Thymus (tissue), 11 donors: ENCODE measurements around the gene ATP6V1F. TPM values are rescaled to one million over a fixed set of nuclear protein-coding genes. Genes with fewer than 3 reads are reported as not detected.

ENCODE experiments used
- DNase-seq, 9 donors: peaks; one replicate each; pipeline ENCODE4 v3.0.0-alpha.2; 2013; ENCODE audit warnings: low spot score in 9 of 9, low read depth in 6 of 9, missing footprints in 1 of 9
- H3K27ac ChIP-seq, 2 donors: one replicate each; pipeline ENCODE4 v1.5.1; 2013; ENCODE audit warnings: control low read depth in 1 of 2, low read depth in 1 of 2, low read length in 1 of 2, mild to moderate bottlenecking in 1 of 2, moderate library complexity in 1 of 2
- H3K27me3 ChIP-seq, 2 donors: one replicate each; pipeline ENCODE4 v1.5.1; 2013; ENCODE audit warnings: low read length in 1 of 2; ENCODE audit not compliant: control insufficient read depth in 2 of 2, insufficient read depth in 1 of 2
- H3K36me3 ChIP-seq, 2 donors: one replicate each; pipeline ENCODE4 v1.5.1; 2013; ENCODE audit warnings: low read length in 1 of 2, mild to moderate bottlenecking in 1 of 2, moderate library complexity in 1 of 2; ENCODE audit not compliant: control insufficient read depth in 2 of 2, insufficient read depth in 2 of 2
- H3K4me1 ChIP-seq, 2 donors: one replicate each; pipeline ENCODE4 v1.5.1; 2013; ENCODE audit warnings: low read length in 2 of 2; ENCODE audit not compliant: control insufficient read depth in 2 of 2, insufficient read depth in 2 of 2
- H3K4me3 ChIP-seq, 2 donors: one replicate each; pipeline ENCODE4 v1.5.1; 2013; ENCODE audit warnings: low read length in 2 of 2, control low read depth in 1 of 2, mild to moderate bottlenecking in 1 of 2
- H3K9me3 ChIP-seq, 2 donors: one replicate each; pipeline ENCODE4 v1.5.1; 2013; ENCODE audit warnings: low read length in 1 of 2, mild to moderate bottlenecking in 1 of 2; ENCODE audit not compliant: control insufficient read depth in 2 of 2, insufficient read depth in 1 of 2
- WGBS: extraction: QIAGEN DNeasy Blood & Tissue Kit; methylation state at CpG from one replicate; pipeline ENCODE4 v1.1.7; 2013; 5-methylcytosine and 5-hydroxymethylcytosine counted together
- polyA plus RNA-seq: library from polyadenylated mRNA; stranded (reverse); fragments of 200-250 nt; gene quantifications from one replicate; pipeline ENCODE4 v1.2.3, GENCODE V29; 2013
- total RNA-seq: library from RNA; stranded (reverse); fragments of 120-200 nt; gene quantifications from one replicate; pipeline ENCODE4 v1.2.4, GENCODE V29; 2013
- donor health status: healthy.

ATP6V1F gene
- total and polyA plus RNA-seq, 2 donors: 107 to 192 TPM

DNA sequence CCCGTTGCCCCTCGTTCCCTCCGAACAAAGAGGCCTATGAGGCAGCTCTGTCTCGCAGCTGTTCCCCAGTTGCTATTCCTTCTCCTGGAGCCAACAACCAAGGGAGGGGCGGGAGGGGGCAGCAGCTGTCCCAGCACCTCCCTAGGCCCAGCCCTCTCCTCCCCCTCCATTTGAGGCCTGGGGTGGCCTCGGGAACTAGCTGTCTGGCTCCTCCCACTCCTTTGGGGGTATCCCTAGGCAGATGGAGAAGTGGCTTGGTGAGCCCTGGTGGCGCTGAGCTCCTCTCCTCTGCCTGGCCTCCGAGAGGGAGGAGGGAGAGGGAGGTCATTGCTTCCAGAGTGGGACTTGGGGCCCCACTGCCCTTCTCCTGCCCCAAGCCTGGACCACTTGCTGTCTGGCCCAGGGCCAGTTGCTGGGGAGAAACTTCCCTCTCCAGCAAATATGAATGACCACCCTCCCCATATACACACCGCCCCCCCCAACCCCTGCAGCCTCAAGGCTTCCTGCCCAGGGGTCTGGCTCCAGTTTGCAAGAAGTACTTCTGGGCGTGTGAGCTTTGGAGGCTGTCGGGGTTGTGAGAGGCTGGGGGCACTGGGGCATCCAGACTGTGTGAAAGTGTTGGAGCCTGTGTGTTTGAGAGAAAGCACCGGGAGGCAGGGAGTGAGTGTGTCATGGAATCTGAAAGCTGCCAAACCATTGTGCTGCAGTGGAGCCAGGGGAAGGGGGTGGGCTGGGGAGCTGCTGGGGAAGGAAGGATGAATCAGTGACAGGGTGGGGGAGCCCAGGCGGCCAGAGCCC is 29.3 kb upstream of the ATP6V1F start:
- peaks cover 2 to 34% of the 10 kb centered on the region in 2 donors for H3K4me1 ChIP-seq
- peak in 1 of 9 donors; percentile 10 for DNase-seq
- no peak overlapping the region for H3K4me3 ChIP-seq
- H3K27me3 ChIP-seq: peaks cover 40 to 66% of the 10 kb centered on the region in 2 donors
- no peaks in the 10 kb centered on the region for H3K36me3 ChIP-seq
- WGBS: 36% methylated on average over 13 of the region's 13 CpGs
- H3K9me3 ChIP-seq: peaks cover 0 to 5% of the 10 kb centered on the region in 2 donors
- no peak overlapping the region for H3K27ac ChIP-seq

DNA sequence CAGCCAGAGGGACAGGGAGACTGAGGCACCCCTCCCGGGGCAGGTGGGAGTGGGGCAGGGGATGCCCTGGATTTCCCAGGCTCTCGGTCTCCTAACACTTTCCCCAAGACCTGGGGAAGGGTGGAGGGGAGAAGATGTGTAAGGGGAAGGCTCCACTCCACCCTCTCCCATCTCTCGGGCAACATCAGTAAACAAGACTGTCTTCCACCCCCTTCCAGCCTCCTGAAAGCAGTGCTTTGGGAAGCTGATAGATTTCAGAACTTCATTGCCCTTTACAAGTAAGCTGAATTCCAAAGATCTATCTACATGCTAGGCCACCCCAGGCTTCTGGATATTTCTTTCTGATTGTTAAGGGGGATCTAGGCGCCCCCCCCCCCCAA is 28.7 kb upstream of the ATP6V1F start:
- Histone ChIP-seq H3K27me3 (peaks cover 40 to 61% of the 10 kb centered on the region in 2 donors), H3K27ac (no peak overlapping the region), H3K4me1 (peaks cover 2 to 34% of the 10 kb centered on the region in 2 donors), H3K9me3 (peaks cover 0 to 5% of the 10 kb centered on the region in 2 donors), H3K36me3 (no peaks in the 10 kb centered on the region), H3K4me3 (no peak overlapping the region)
- 81% methylated on average over 4 of the region's 4 CpGs for WGBS
- DNase-seq: no peak

- Histone ChIP-seq H3K4me3 (no peak overlapping the region), H3K4me1 (peaks cover 2 to 27% of the 10 kb centered on the region in 2 donors), H3K36me3 (no peaks in the 10 kb centered on the region), H3K27me3 (peaks cover 29 to 49% of the 10 kb centered on the region in 2 donors), H3K9me3 (peaks cover 0 to 5% of the 10 kb centered on the region in 2 donors), H3K27ac (no peak overlapping the region)
- no peak for DNase-seq
- WGBS: 97% methylated on average over 16 of the region's 16 CpGs
Observed at GRCh38 chr7:128835231-128835751, 27.4 kb upstream of the ATP6V1F start.

DNA sequence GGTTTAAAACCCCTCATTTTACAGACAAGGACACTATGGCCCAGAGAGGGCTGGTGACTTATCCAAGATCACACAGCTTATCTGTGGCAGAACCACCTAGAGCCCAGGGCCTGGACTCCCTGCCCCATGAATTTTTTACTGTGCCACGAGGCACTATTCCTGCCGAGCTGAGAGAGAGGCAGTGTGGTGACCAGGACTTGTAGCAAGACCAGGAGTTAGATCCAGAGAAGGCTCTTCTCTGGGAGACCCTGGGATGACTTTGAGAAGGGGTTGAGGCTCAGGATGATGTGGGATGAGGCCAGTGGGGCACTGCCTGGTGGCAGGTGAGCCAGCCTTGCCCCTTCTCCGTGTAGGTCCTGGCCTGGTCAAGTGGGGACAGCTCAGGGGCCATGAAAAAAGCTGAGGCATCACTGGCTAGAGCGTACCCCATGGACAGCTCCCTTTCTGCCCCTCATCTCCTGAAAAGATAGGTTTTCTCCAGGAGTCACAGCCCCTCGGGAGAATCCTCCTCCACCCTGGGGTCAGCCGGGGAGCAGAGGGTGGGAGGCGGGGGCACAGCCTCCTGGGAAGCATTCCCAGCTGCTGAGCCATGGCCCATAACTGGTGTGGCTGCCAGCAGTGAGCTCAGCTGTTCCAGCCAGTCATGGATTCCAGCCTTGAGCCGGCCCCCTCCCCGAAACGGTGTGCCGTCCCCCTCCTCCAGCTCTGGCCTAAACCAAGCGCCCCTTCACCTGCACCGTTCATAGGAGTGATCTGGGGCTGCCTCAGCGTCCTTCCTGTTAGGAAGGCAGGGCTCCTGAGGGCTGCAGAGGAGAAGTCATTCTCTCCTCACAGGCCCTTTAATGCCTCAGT is 26.6 kb upstream of the ATP6V1F start:
- Histone ChIP-seq H3K27ac (no peak overlapping the region), H3K4me3 (no peak overlapping the region), H3K4me1 (peaks cover 2 to 20% of the 10 kb centered on the region in 2 donors), H3K36me3 (no peaks in the 10 kb centered on the region), H3K27me3 (peaks cover 23 to 42% of the 10 kb centered on the region in 2 donors), H3K9me3 (peaks cover 0 to 5% of the 10 kb centered on the region in 2 donors)
- no peak for DNase-seq
- WGBS: 95% methylated on average over 14 of the region's 14 CpGs

DNA sequence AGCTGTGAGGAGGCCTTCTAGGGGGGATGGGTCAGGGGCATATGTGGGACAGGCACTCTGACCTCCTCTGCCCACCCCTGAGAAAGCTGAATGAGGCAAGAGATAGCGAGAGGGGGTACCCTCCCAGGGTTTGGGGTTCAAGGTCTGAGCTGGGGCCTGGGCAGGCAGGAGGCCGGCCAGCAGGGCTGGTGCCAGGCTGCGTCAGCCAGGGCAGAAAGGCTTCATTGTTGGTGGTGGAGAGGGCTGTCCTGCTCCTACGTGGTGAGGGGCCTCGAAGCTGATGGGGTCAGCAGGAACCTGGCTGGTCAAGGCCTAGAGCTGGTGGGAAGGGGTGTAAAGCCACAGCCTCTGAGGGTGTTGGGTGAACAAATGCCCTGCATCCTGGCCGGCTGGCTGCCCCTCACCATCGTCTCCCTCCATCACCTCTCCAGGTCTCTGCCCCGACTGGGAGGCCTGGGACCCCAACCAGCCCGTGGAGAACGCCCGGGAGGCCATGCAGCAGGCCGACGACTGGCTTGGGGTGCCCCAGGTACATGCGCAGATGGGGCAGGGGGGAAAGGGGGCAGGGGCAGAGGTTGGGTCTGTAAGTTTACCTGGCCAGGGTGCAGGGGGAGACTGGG is 25.8 kb upstream of the ATP6V1F start:
- no peak overlapping the region for H3K4me3 ChIP-seq
- WGBS: 94% methylated on average over 14 of the region's 14 CpGs
- DNase-seq: no peak
- H3K27ac ChIP-seq: no peak overlapping the region
- H3K9me3 ChIP-seq: no peaks in the 10 kb centered on the region
- peaks cover 16 to 34% of the 10 kb centered on the region in 2 donors for H3K27me3 ChIP-seq
- H3K4me1 ChIP-seq: peaks cover 0 to 12% of the 10 kb centered on the region in 2 donors
- no peaks in the 10 kb centered on the region for H3K36me3 ChIP-seq

DNA sequence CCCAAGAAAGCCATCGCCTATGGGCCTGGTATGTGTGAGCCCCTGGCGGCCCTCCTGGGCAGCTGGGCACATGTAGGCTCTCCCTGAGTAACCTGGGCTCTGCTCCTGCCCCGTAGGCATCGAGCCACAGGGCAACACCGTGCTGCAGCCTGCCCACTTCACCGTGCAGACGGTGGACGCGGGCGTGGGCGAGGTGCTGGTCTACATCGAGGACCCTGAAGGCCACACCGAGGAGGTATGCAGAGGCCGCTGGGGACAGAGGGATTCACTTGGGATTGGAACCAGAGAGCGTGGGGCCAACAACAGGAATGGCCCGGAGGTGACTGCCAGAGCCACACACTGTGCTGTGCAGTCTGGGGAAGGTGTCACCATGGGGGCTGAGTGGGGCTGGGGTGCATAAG is 25.1 kb upstream of the ATP6V1F start:
- 98% methylated on average over 16 of the region's 16 CpGs for WGBS
- peaks cover 0 to 5% of the 10 kb centered on the region in 2 donors for H3K4me1 ChIP-seq
- no peak overlapping the region for H3K4me3 ChIP-seq
- no peak for DNase-seq
- H3K36me3 ChIP-seq: no peaks in the 10 kb centered on the region
- no peak overlapping the region for H3K27ac ChIP-seq
- H3K27me3 ChIP-seq: peaks cover 13 to 27% of the 10 kb centered on the region in 2 donors
- no peaks in the 10 kb centered on the region for H3K9me3 ChIP-seq

DNA sequence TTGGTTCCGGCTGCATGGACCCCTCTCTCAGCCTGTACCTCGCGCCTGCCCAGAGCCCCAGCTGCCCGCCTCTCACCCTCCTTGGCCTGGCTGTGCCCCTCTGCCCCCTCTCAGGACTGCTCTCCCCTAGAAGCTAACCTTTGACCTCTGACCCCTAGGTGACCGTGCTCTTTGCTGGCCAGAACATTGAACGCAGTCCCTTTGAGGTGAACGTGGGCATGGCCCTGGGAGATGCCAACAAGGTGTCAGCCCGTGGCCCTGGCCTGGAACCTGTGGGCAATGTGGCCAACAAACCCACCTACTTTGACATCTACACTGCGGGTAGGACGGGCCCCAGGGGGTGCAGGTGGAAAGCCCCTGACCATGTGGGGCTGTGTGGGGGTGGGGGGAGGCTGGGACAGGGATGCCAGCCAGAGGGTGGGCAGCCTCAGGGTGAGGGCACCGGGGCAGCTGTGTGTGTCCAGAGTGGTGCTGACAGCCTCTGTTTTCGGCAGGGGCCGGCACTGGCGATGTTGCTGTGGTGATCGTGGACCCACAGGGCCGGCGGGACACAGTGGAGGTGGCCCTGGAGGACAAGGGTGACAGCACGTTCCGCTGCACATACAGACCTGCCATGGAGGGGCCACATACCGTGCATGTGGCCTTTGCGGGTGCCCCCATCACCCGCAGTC is 24.4 kb upstream of the ATP6V1F start:
- Histone ChIP-seq H3K9me3 (no peaks in the 10 kb centered on the region), H3K36me3 (no peaks in the 10 kb centered on the region), H3K4me3 (no peak overlapping the region), H3K4me1 (no peaks in the 10 kb centered on the region), H3K27me3 (peaks cover 6 to 20% of the 10 kb centered on the region in 2 donors), H3K27ac (no peak overlapping the region)
- 96% methylated on average over 22 of the region's 22 CpGs for WGBS
- no peak for DNase-seq

- H3K4me1 ChIP-seq: no peaks in the 10 kb centered on the region
- no peak overlapping the region for H3K27ac ChIP-seq
- peaks cover 0 to 10% of the 10 kb centered on the region in 2 donors for H3K27me3 ChIP-seq
- WGBS: 96% methylated on average over 17 of the region's 17 CpGs
- DNase-seq: no peak
- H3K36me3 ChIP-seq: no peaks in the 10 kb centered on the region
- H3K4me3 ChIP-seq: no peak overlapping the region
- no peaks in the 10 kb centered on the region for H3K9me3 ChIP-seq
Observed at GRCh38 chr7:128838981-128839731, 23.5 kb upstream of the ATP6V1F start.
